Transverse colon (tissue), 4 donors: Measurements from ENCODE around the gene UROD.

Experiments used
- CTCF ChIP-seq, 5 experiments: fragments of 200-600 bp in 3 of 5; fragments of 450-650 bp in 2 of 5; sonication (generic) in 3 of 5; IDR thresholded peaks; 1 replicate in 2 of 5; 2 replicates in 3 of 5; pipeline ENCODE4 v1.5.1; 2016 to 2017; ENCODE audit warnings: antibody characterized with exemption in 5 of 5, inconsistent platforms in 3 of 5, mild to moderate bottlenecking in 2 of 5, moderate library complexity in 1 of 5
- POLR2A ChIP-seq: fragments of 450-650 bp; IDR thresholded peaks from one replicate; pipeline ENCODE4 v1.6.1; 2016; ENCODE audit warnings: antibody characterized with exemption, mild to moderate bottlenecking, moderate library complexity
- POLR2AphosphoS5 ChIP-seq, 3 donors: sonication (generic); formaldehyde crosslinking; IDR thresholded peaks; one replicate each; pipeline ENCODE4 v1.6.1; 2016; ENCODE audit warnings: antibody characterized with exemption in 3 of 3

GRCh38 chr1:45035631-45036301, 23.7 kb downstream of the UROD start:
- TF ChIP-seq POLR2A (no peak), CTCF (IDR thresholded peaks at IDR 0.05) (no peak), POLR2AphosphoS5 (IDR thresholded peaks at IDR 0.05) (no peak)
